ES-I3 (cell line): Measurements from ENCODE around the gene ANKS1A.

Source experiments
- H3K36me3 ChIP-seq: 2 replicates; pipeline ENCODE4 v1.6.1; 2013; ENCODE audit warnings: mild to moderate bottlenecking, low read length, control low read depth, moderate library complexity; ENCODE audit not compliant: insufficient read depth
- H3K4me1 ChIP-seq: 2 replicates; pipeline ENCODE4 v1.6.1; 2013; ENCODE audit warnings: mild to moderate bottlenecking, control low read depth, low read length; ENCODE audit not compliant: insufficient read depth
- H3K9ac ChIP-seq: 2 replicates; pipeline ENCODE4 v1.6.1; 2013; ENCODE audit warnings: low read depth, mild to moderate bottlenecking, low read length, moderate library complexity
- H3K9me3 ChIP-seq: 2 replicates; pipeline ENCODE4 v1.6.1; 2013; ENCODE audit warnings: mild to moderate bottlenecking, low read length, moderate library complexity; ENCODE audit not compliant: control insufficient read depth, insufficient read depth

ANKS1A gene

DNA sequence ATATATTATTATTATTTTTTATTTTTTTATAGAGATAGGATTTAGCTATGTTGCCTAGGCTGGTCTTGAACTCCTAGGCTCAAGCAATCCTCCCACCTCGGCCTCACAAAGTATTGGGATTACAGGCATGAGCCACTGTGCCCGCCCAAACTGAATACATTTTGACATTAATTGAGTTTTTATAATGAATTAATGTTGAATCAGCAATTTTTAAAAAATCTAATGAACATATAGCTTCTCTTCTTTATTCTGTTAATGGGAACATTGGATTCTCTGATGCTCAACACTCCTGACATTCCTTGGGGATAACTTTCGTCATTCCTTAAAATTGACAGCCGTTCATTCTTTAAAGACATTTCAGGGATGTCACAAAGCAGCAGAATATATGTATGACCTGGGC is 52.4 kb downstream of the ANKS1A start:
- Histone ChIP-seq H3K9ac (no peak overlapping the region), H3K36me3 (no peaks in the 10 kb centered on the region; the same call in 1 of the 2 replicates)

DNA sequence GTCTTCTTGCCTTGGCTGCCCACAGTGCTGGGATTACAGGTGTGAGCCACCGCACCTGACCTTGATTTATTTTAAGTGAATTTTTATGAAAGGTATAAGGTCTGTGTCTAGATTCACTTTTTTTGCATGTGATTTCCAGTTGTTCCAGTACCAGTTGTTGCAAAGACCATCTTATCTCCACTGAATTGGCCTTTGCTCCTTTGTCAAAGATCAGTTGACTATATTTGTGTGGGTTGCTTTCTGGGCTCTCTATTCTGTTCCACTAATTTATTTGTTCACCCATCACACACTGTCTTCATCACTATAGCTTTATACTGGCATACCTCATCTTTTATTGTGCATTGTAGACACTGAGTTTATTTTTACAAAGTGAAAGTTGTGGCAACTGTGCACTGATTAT is 56.3 kb downstream of the ANKS1A start:
- Histone ChIP-seq H3K9ac (no peak overlapping the region), H3K36me3 (no peaks in the 10 kb centered on the region), H3K4me1 (no peaks in the 10 kb centered on the region), H3K9me3 (peaks cover 3% of the 10 kb centered on the region; the same call in 1 of the 2 replicates)

More for the DNA sequence above, 52.4 kb downstream of the ANKS1A start:
- Histone ChIP-seq H3K4me1 (no peaks in the 10 kb centered on the region), H3K9me3 (peaks cover 3% of the 10 kb centered on the region; the same call in 1 of the 2 replicates)

DNA sequence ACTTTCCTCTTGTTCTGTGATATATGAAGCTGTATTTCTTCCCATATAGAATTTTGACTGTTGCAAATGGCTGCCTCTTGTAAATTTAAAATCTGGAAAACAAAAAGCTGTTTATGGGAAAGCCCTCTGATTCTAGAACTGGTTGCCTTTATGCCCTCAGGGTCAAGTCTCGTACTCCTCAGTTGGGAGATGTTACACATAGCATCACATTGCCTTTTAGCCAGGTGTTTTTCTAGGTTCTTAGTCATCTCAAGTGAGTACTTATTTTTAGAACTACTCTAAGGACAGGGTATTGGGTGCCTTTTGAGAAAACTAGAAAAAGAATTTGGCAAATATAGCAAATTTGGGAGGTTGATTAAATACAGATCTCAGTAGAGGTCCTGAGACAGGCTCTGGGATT is 58.5 kb downstream of the ANKS1A start:
- Histone ChIP-seq H3K4me1 (peaks cover 8% of the 10 kb centered on the region), H3K9ac (no peak overlapping the region), H3K9me3 (peaks cover 3% of the 10 kb centered on the region; the same call in 1 of the 2 replicates), H3K36me3 (no peaks in the 10 kb centered on the region)

- no peak overlapping the region for H3K9ac ChIP-seq
- H3K36me3 ChIP-seq, result no peaks in the 10 kb centered on the region
- peaks cover 18% of the 10 kb centered on the region for H3K4me1 ChIP-seq
- no peaks in the 10 kb centered on the region for H3K9me3 ChIP-seq
Measured at GRCh38 chr6:34949636-34950035, 60.6 kb downstream of the ANKS1A start.

DNA sequence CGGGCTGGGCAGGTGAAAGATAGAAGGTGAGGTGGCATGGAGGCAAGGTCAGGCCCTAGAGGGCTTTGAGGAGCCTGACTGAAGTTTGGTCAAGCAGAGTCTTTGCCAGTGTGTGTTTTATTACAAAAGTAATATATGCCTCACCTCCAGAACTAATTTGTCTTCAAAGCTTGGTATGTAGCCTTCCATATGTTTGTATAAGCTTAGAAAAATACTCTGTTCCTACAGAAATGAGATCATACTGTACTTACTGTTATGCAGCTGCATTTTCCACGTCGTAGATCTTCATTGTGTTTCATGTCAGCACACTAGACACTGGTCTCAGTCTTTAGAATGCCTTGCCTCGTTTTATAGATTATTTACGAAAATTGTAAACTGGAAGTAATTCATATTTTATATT is 61.8 kb downstream of the ANKS1A start:
- Histone ChIP-seq H3K36me3 (no peaks in the 10 kb centered on the region), H3K4me1 (peaks cover 18% of the 10 kb centered on the region), H3K9ac (no peak overlapping the region), H3K9me3 (no peaks in the 10 kb centered on the region)

DNA sequence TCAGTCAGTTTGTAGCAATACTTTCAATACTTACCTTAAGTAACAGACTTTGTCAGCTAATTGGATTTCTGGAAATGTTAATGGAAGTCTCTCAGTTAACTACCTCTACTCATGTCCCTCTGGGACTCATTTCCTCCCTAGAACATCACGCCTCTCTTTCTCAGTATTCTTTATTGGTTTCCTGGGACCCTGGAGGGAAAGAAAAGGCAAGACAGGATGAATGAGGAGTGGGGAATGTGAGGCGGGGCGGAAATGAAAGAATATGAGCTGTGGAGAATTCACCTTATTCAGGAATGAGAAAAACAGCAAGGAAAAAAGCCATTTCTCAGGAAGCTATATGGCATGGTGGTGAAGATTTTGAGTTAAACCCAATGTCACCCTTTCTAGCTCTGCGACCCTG is 62.7 kb downstream of the ANKS1A start:
- no peaks in the 10 kb centered on the region for H3K9me3 ChIP-seq
- no peaks in the 10 kb centered on the region for H3K36me3 ChIP-seq
- no peak overlapping the region for H3K9ac ChIP-seq
- H3K4me1 ChIP-seq, result peaks cover 18% of the 10 kb centered on the region

- no peaks in the 10 kb centered on the region for H3K36me3 ChIP-seq
- no peaks in the 10 kb centered on the region for H3K9me3 ChIP-seq
- no peak overlapping the region for H3K9ac ChIP-seq
- H3K4me1 ChIP-seq, result peaks cover 18% of the 10 kb centered on the region
Measured at GRCh38 chr6:34953061-34954025, 64.3 kb downstream of the ANKS1A start.

- Histone ChIP-seq H3K9ac (no peak overlapping the region), H3K36me3 (peaks cover 4% of the 10 kb centered on the region; the same call in 1 of the 2 replicates), H3K9me3 (no peaks in the 10 kb centered on the region; the same call in 1 of the 2 replicates), H3K4me1 (peaks cover 18% of the 10 kb centered on the region)
Measured at GRCh38 chr6:34955442-34955841, 66.4 kb downstream of the ANKS1A start.

- Histone ChIP-seq H3K9me3 (no peaks in the 10 kb centered on the region; the same call in 1 of the 2 replicates), H3K9ac (no peak overlapping the region), H3K36me3 (peaks cover 4% of the 10 kb centered on the region; the same call in 1 of the 2 replicates), H3K4me1 (peaks cover 9% of the 10 kb centered on the region; the same call in 1 of the 2 replicates)
Measured at GRCh38 chr6:34957231-34957783, 68.3 kb downstream of the ANKS1A start.

DNA sequence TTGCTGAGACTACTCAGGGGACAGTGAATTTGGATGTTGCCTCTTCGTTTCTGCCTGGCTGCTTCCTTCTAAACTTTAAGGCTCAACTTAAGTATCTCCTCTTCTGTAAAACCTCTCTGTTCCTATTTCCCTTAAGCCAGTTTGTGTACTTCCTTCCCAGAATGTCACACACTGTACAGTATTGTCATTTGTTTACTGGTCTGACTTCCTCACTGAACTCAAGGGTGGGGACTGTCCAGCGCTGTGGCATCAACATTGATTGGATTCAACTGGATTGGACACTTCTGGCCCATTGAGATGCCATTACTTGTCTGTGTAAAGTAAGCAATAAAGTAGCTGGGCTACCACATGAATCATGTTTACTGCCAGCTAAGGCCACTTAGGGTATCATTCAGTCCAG is 69.7 kb downstream of the ANKS1A start:
- no peaks in the 10 kb centered on the region; the same call in 1 of the 2 replicates for H3K9me3 ChIP-seq
- peaks cover 4% of the 10 kb centered on the region; the same call in 1 of the 2 replicates for H3K36me3 ChIP-seq
- no peak overlapping the region for H3K9ac ChIP-seq
- no peaks in the 10 kb centered on the region for H3K4me1 ChIP-seq

- Histone ChIP-seq H3K9me3 (no peaks in the 10 kb centered on the region; the same call in 1 of the 2 replicates), H3K9ac (no peak overlapping the region), H3K4me1 (no peaks in the 10 kb centered on the region), H3K36me3 (peaks cover 4% of the 10 kb centered on the region; the same call in 1 of the 2 replicates)
Measured at GRCh38 chr6:34959224-34959623, 70.2 kb downstream of the ANKS1A start.

- Histone ChIP-seq H3K9ac (no peak overlapping the region), H3K36me3 (peaks cover 4% of the 10 kb centered on the region; the same call in 1 of the 2 replicates), H3K9me3 (no peaks in the 10 kb centered on the region; the same call in 1 of the 2 replicates), H3K4me1 (no peaks in the 10 kb centered on the region)
Measured at GRCh38 chr6:34961082-34961481, 72.0 kb downstream of the ANKS1A start.

- no peaks in the 10 kb centered on the region for H3K4me1 ChIP-seq
Measured at GRCh38 chr6:34961574-34961973, 72.5 kb downstream of the ANKS1A start.

DNA sequence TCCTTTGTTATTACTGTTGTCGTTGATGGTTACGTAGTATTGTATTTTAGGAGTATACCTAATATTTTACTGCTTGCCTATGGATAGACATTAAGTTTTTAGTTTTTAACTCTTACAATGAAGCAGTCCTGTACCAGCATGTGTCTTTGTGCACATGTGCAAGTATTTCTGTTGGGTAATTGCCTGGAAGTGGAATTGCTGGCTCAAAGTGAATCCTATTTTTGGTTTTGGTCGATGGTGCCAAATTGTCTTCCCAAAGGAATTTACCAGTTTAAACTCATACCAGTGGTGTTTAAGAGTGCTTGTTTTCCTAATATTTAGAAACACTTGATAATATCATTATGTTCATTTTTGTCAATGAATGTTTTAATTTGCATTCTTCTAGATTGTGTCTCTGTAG is 75.5 kb downstream of the ANKS1A start:
- no peak overlapping the region for H3K9ac ChIP-seq
- no peaks in the 10 kb centered on the region for H3K9me3 ChIP-seq
- H3K4me1 ChIP-seq, result no peaks in the 10 kb centered on the region
- H3K36me3 ChIP-seq, result no peaks in the 10 kb centered on the region

More at GRCh38 chr6:34961574-34961973, 72.5 kb downstream of the ANKS1A start:
- H3K9ac ChIP-seq, result no peak overlapping the region
- peaks cover 4% of the 10 kb centered on the region; the same call in 1 of the 2 replicates for H3K36me3 ChIP-seq
- H3K9me3 ChIP-seq, result no peaks in the 10 kb centered on the region; the same call in 1 of the 2 replicates
